ENCODE measurements around the gene MYH1. TPM values are rescaled to one million over a fixed set of nuclear protein-coding genes. Genes with fewer than 3 reads are reported as not detected.

The MYH1 gene
- total and polyA plus RNA-seq, 2 experiments from 2014 or later, result not detected

DNA sequence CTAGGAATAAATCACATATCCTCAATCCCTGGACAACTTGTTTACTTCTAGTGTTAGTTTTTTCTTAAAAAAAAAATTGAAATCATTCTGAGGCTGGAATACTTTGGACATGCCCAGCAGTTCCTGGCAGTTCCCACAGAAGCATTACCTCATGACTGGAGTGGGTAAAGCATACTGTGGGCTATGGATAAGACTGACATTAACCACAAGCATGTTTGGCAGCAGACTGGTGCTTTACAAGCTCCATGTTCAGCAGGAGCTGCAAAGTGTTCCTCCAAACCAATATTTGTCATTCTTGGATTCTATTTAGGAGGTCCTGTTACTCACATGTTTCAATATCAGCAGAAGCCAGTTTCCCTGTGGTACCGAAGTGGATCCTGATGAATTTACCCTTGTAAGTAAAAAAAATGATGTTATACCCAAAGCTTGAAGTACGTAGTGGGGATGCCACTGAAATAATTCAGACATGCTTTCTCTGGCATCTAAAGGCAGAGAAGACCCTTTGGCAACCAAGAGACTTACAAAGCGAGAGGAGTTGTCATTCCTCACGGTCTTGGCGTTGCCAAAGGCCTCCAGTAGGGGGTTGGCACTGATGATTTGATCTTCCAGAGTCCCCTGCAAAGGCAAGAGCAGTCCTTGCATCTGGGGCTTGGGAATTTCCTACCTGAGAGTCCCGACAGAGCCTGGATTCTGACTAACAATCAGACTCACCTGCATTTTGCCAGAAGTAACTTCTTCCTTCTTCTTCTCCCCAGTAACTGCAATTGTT is 4.9 kb downstream of the MYH1 start:
- TF ChIP-seq EZH2phosphoT487 (IDR thresholded peaks at IDR 0.05; ENCODE audit: low read depth, severe bottlenecking, unreplicated experiment), result no peak
- Histone ChIP-seq H3K36me3 (replicated peaks; ENCODE audit: insufficient read depth, low read depth) (no peaks in the 10 kb centered on the region), H3K4me1 (ENCODE audit: insufficient read depth) (no peaks in the 10 kb centered on the region), H3K27me3 (peaks cover 4% of the 10 kb centered on the region), H3K27ac (no peak overlapping the region), H3K9me2 (replicated peaks; ENCODE audit: insufficient read depth) (no peaks in the 10 kb centered on the region), H4K20me1 (ENCODE audit: insufficient read depth, poor library complexity, severe bottlenecking) (no peaks in the 10 kb centered on the region), H3K9me3 (ENCODE audit: low read depth) (no peaks in the 10 kb centered on the region), H3K4me3 (no peak overlapping the region), H3K79me2 (no peaks in the 10 kb centered on the region), H3K4me2 (no peak overlapping the region), H2AFZ (no peak overlapping the region)
- peak; percentile 8 for DNase-seq (ENCODE audit: low spot score)
- WGBS (ENCODE audit: low lambda C conversion rate, missing lambda C conversion rate), result 76% methylated on average over 6 of the region's 6 CpGs

DNA sequence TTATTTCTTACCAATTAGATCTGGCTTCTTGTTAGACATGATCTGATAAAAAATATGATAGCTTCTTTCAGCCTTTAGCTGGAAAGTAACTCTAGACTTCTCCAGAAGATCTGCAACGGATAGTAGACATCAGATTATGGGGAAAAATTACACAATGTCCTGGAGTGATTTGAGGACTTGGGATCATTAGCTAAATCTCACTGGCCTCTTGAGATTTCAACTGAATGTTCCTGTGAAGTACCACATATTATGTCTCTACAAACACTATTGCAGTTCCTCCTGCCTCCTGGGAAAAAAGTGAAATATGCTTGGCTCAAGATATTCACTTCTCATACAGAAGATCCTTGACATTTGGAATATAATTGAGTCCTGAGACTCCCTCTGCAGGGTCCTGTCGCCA is 5.5 kb downstream of the MYH1 start:
- H2AFZ ChIP-seq, result no peak overlapping the region
- no peaks in the 10 kb centered on the region for H3K36me3 ChIP-seq (replicated peaks; ENCODE audit: insufficient read depth, low read depth)
- peaks cover 4% of the 10 kb centered on the region for H3K27me3 ChIP-seq
- no peaks in the 10 kb centered on the region for H3K9me2 ChIP-seq (replicated peaks; ENCODE audit: insufficient read depth)
- no peaks in the 10 kb centered on the region for H3K9me3 ChIP-seq (ENCODE audit: low read depth)
- H4K20me1 ChIP-seq (ENCODE audit: insufficient read depth, poor library complexity, severe bottlenecking), result no peaks in the 10 kb centered on the region
- no peak for TF ChIP-seq EZH2 (IDR thresholded peaks at IDR 0.05; ENCODE audit: borderline replicate concordance)
- no peak for TF ChIP-seq EZH2phosphoT487 (IDR thresholded peaks at IDR 0.05; ENCODE audit: low read depth, severe bottlenecking, unreplicated experiment)
- TF ChIP-seq, protein P1, sequence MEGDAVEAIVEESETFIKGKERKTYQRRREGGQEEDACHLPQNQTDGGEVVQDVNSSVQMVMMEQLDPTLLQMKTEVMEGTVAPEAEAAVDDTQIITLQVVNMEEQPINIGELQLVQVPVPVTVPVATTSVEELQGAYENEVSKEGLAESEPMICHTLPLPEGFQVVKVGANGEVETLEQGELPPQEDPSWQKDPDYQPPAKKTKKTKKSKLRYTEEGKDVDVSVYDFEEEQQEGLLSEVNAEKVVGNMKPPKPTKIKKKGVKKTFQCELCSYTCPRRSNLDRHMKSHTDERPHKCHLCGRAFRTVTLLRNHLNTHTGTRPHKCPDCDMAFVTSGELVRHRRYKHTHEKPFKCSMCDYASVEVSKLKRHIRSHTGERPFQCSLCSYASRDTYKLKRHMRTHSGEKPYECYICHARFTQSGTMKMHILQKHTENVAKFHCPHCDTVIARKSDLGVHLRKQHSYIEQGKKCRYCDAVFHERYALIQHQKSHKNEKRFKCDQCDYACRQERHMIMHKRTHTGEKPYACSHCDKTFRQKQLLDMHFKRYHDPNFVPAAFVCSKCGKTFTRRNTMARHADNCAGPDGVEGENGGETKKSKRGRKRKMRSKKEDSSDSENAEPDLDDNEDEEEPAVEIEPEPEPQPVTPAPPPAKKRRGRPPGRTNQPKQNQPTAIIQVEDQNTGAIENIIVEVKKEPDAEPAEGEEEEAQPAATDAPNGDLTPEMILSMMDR (IDR thresholded peaks at IDR 0.05; ENCODE audit: poor library complexity), result no peak
- no peak overlapping the region for H3K4me3 ChIP-seq
- H3K27ac ChIP-seq, result no peak overlapping the region
- no peaks in the 10 kb centered on the region for H3K4me1 ChIP-seq (ENCODE audit: insufficient read depth)
- no peak overlapping the region for H3K4me2 ChIP-seq
- WGBS (ENCODE audit: low lambda C conversion rate, missing lambda C conversion rate), result 78% methylated on average over 2 of the region's 2 CpGs
- no peaks in the 10 kb centered on the region for H3K79me2 ChIP-seq
- no peak for DNase-seq (ENCODE audit: low spot score)

GRCh38 chr17:10499950-10500349 is 18.4 kb downstream of the MYH1 start:
- Histone ChIP-seq H3K27me3 (peaks cover 6% of the 10 kb centered on the region), H3K4me3 (no peak overlapping the region), H3K4me2 (no peak overlapping the region), H3K4me1 (ENCODE audit: insufficient read depth) (no peaks in the 10 kb centered on the region), H2AFZ (no peak overlapping the region), H4K20me1 (ENCODE audit: insufficient read depth, poor library complexity, severe bottlenecking) (no peaks in the 10 kb centered on the region), H3K9me3 (ENCODE audit: low read depth) (no peaks in the 10 kb centered on the region), H3K36me3 (replicated peaks; ENCODE audit: insufficient read depth, low read depth) (no peaks in the 10 kb centered on the region), H3K27ac (no peak overlapping the region), H3K9me2 (replicated peaks; ENCODE audit: insufficient read depth) (no peaks in the 10 kb centered on the region), H3K79me2 (no peaks in the 10 kb centered on the region)
- no peak for DNase-seq (ENCODE audit: low spot score)
- TF ChIP-seq EZH2 (IDR thresholded peaks at IDR 0.05; ENCODE audit: borderline replicate concordance), result no peak
- TF ChIP-seq, protein P1 (IDR thresholded peaks at IDR 0.05; ENCODE audit: poor library complexity), result no peak
- TF ChIP-seq EZH2phosphoT487 (IDR thresholded peaks at IDR 0.05; ENCODE audit: low read depth, severe bottlenecking, unreplicated experiment), result no peak
- WGBS (ENCODE audit: low lambda C conversion rate, missing lambda C conversion rate), result 84% methylated on average over 3 of the region's 3 CpGs

GRCh38 chr17:10492004-10492403 is 26.3 kb downstream of the MYH1 start:
- H3K27ac ChIP-seq, result no peak overlapping the region

More at GRCh38 chr17:10492004-10492403, 26.3 kb downstream of the MYH1 start:
- H2AFZ ChIP-seq, result no peak overlapping the region
- 94% methylated on average over 2 of the region's 2 CpGs for WGBS (ENCODE audit: low lambda C conversion rate, missing lambda C conversion rate)
- no peaks in the 10 kb centered on the region for H3K9me3 ChIP-seq (ENCODE audit: low read depth)
- H3K27me3 ChIP-seq, result no peaks in the 10 kb centered on the region
- no peak overlapping the region for H3K4me3 ChIP-seq
- no peak for DNase-seq (ENCODE audit: low spot score)
- no peaks in the 10 kb centered on the region for H3K9me2 ChIP-seq (replicated peaks; ENCODE audit: insufficient read depth)
- TF ChIP-seq EZH2phosphoT487 (IDR thresholded peaks at IDR 0.05; ENCODE audit: low read depth, severe bottlenecking, unreplicated experiment), result no peak
- TF ChIP-seq, protein P1 (IDR thresholded peaks at IDR 0.05; ENCODE audit: poor library complexity), result no peak
- no peak for TF ChIP-seq EZH2 (IDR thresholded peaks at IDR 0.05; ENCODE audit: borderline replicate concordance)
- no peaks in the 10 kb centered on the region for H3K79me2 ChIP-seq
- no peak overlapping the region for H3K4me2 ChIP-seq
- no peaks in the 10 kb centered on the region for H3K4me1 ChIP-seq (ENCODE audit: insufficient read depth)
- no peaks in the 10 kb centered on the region for H4K20me1 ChIP-seq (ENCODE audit: insufficient read depth, poor library complexity, severe bottlenecking)
- H3K36me3 ChIP-seq (replicated peaks; ENCODE audit: insufficient read depth, low read depth), result no peaks in the 10 kb centered on the region
